ENCODE data around the gene CTCFL.

Gene CTCFL

DNA sequence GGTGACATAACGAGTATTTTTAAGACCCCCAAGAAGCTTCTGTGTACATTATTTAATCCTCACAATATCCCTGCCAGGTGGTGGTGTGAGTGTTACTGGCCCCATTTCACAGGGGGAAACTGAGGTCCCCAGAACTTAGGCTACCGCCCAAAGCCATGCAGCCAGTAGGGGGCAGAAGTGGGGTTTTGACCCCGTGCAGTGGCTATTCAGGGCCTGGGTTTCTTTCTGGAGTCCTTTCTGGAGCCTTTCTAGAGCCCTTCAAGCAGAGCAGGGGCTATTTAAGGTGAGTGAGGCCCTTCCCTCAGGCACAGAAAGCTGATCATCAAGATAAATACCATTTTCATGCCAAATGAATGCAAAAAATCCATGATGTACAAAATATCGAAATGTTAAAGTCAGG, 59.0 kb downstream of the CTCFL start:
- WGBS (ENCODE audit: insufficient coverage): 100% methylated on average over 1 of the region's 4 CpGs

GRCh38 chr20:57465486-57465885, 59.5 kb downstream of the CTCFL start:
- WGBS (ENCODE audit: insufficient coverage): 100% methylated on average over 7 of the region's 8 CpGs
- no peak overlapping the region for H3K27ac ChIP-seq (ENCODE audit: insufficient read depth in 1 of 2, low read depth in 1 of 2, low read length in 2 of 2, poor library complexity in 1 of 2, severe bottlenecking in 2 of 2)
- H3K9me3 ChIP-seq (ENCODE audit: control extremely low read depth in 1 of 5, control insufficient read depth in 4 of 5, insufficient read depth in 2 of 5, low read depth in 1 of 5, low read length in 4 of 5): no peaks in the 10 kb centered on the region
- DNase-seq: no peak
- CTCF ChIA-PET: interaction anchor here (1.0 to 1.5 kb wide), 4 partner anchors 10 to 41 kb away, joined by 3 to 4 read pairs (median 4); no protein-coding TSS in a partner anchor
- POLR2A ChIA-PET: no interaction called here
- H3K4me3 ChIP-seq (ENCODE audit: control insufficient read depth in 1 of 7, extremely low read depth in 1 of 7, insufficient read depth in 4 of 7, low read depth in 2 of 7, low read length in 6 of 7): no peak overlapping the region
- H3K27me3 ChIP-seq (replicated peaks in 2 of 5; ENCODE audit: control insufficient read depth in 4 of 5, insufficient read depth in 5 of 5, low read length in 4 of 5): no peaks in the 10 kb centered on the region
- H3K4me1 ChIP-seq (ENCODE audit: control extremely low read depth in 1 of 4, control insufficient read depth in 4 of 4, insufficient read depth in 4 of 4, low read length in 3 of 4): peaks cover 0 to 16% (median 9%) of the 10 kb centered on the region in 4 experiments
- H3K36me3 ChIP-seq (ENCODE audit: control insufficient read depth in 4 of 4, insufficient read depth in 4 of 4, low read length in 3 of 4): no peaks in the 10 kb centered on the region

More for the DNA sequence above, 59.0 kb downstream of the CTCFL start:
- Histone ChIP-seq H3K9me3 (ENCODE audit: control extremely low read depth in 1 of 5, control insufficient read depth in 4 of 5, insufficient read depth in 2 of 5, low read depth in 1 of 5, low read length in 4 of 5) (no peaks in the 10 kb centered on the region), H3K4me1 (ENCODE audit: control extremely low read depth in 1 of 4, control insufficient read depth in 4 of 4, insufficient read depth in 4 of 4, low read length in 3 of 4) (peaks cover 0 to 19% (median 10%) of the 10 kb centered on the region in 4 experiments), H3K4me3 (ENCODE audit: control insufficient read depth in 1 of 7, extremely low read depth in 1 of 7, insufficient read depth in 4 of 7, low read depth in 2 of 7, low read length in 6 of 7) (no peak overlapping the region), H3K27me3 (replicated peaks in 2 of 5; ENCODE audit: control insufficient read depth in 4 of 5, insufficient read depth in 5 of 5, low read length in 4 of 5) (no peaks in the 10 kb centered on the region), H3K36me3 (ENCODE audit: control insufficient read depth in 4 of 4, insufficient read depth in 4 of 4, low read length in 3 of 4) (no peaks in the 10 kb centered on the region), H3K27ac (ENCODE audit: insufficient read depth in 1 of 2, low read depth in 1 of 2, low read length in 2 of 2, poor library complexity in 1 of 2, severe bottlenecking in 2 of 2) (no peak overlapping the region)
- CTCF ChIA-PET: interaction anchor here (1.1 to 1.4 kb wide), 2 partner anchors 30 to 42 kb away, joined by 3 to 4 read pairs; no protein-coding TSS in a partner anchor
- POLR2A ChIA-PET: no interaction called here
- DNase-seq: no peak

DNA sequence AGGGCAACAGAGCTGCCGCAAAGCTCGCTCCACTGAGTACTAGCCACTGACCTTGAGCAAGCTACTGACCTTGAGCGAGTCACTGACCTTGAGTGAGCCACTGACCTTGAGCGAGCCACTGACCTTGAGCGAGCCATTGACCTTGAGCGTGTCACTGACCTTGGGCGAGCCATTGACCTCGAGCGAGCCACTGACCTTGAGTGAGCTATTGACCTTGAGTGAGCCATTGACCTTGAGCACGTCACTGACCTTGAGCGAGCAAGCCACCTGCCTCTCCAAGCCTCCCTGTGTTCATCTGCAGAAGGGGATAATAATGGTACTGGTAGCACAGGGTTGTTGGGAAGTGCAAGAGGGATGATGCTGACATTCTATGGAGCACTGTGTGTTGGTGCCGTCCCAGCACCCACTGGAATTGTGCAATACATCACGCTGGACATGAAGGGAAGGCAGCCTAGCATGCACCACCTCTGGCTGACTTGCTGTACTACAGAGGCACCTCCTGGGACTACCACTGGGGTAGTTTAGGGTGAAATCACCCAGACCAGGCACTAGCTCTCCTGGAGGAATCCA, 60.2 kb downstream of the CTCFL start:
- Histone ChIP-seq H3K27ac (ENCODE audit: insufficient read depth in 1 of 2, low read depth in 1 of 2, low read length in 2 of 2, poor library complexity in 1 of 2, severe bottlenecking in 2 of 2) (no peak overlapping the region), H3K4me3 (ENCODE audit: control insufficient read depth in 1 of 7, extremely low read depth in 1 of 7, insufficient read depth in 4 of 7, low read depth in 2 of 7, low read length in 6 of 7) (no peak overlapping the region), H3K4me1 (ENCODE audit: control extremely low read depth in 1 of 4, control insufficient read depth in 4 of 4, insufficient read depth in 4 of 4, low read length in 3 of 4) (peaks cover 0 to 16% (median 9%) of the 10 kb centered on the region in 4 experiments), H3K36me3 (ENCODE audit: control insufficient read depth in 4 of 4, insufficient read depth in 4 of 4, low read length in 3 of 4) (no peaks in the 10 kb centered on the region), H3K9me3 (ENCODE audit: control extremely low read depth in 1 of 5, control insufficient read depth in 4 of 5, insufficient read depth in 2 of 5, low read depth in 1 of 5, low read length in 4 of 5) (no peaks in the 10 kb centered on the region), H3K27me3 (replicated peaks in 2 of 5; ENCODE audit: control insufficient read depth in 4 of 5, insufficient read depth in 5 of 5, low read length in 4 of 5) (no peaks in the 10 kb centered on the region)
- 97% methylated on average over 13 of the region's 13 CpGs for WGBS (ENCODE audit: insufficient coverage)
- peak in 2 of 3 donors; percentile 49 to 67 for DNase-seq
- POLR2A ChIA-PET: interaction anchor here (1.2 kb wide), 1 partner anchor 61 kb away, joined by 3 read pairs; no protein-coding TSS in a partner anchor
- CTCF ChIA-PET: interaction anchor here (1.0 to 2.1 kb wide), 10 partner anchors 8 to 67 kb away, joined by 3 to 16 read pairs (median 4); no protein-coding TSS in a partner anchor

GRCh38 chr20:57462781-57463180, 62.2 kb downstream of the CTCFL start:
- Histone ChIP-seq H3K4me3 (ENCODE audit: control insufficient read depth in 1 of 7, extremely low read depth in 1 of 7, insufficient read depth in 4 of 7, low read depth in 2 of 7, low read length in 6 of 7) (no peak overlapping the region), H3K4me1 (ENCODE audit: control extremely low read depth in 1 of 4, control insufficient read depth in 4 of 4, insufficient read depth in 4 of 4, low read length in 3 of 4) (peaks cover 0 to 20% (median 9%) of the 10 kb centered on the region in 4 experiments), H3K27me3 (replicated peaks in 2 of 5; ENCODE audit: control insufficient read depth in 4 of 5, insufficient read depth in 5 of 5, low read length in 4 of 5) (no peaks in the 10 kb centered on the region), H3K9me3 (ENCODE audit: control extremely low read depth in 1 of 5, control insufficient read depth in 4 of 5, insufficient read depth in 2 of 5, low read depth in 1 of 5, low read length in 4 of 5) (no peaks in the 10 kb centered on the region), H3K27ac (ENCODE audit: insufficient read depth in 1 of 2, low read depth in 1 of 2, low read length in 2 of 2, poor library complexity in 1 of 2, severe bottlenecking in 2 of 2) (no peak overlapping the region), H3K36me3 (ENCODE audit: control insufficient read depth in 4 of 4, insufficient read depth in 4 of 4, low read length in 3 of 4) (no peaks in the 10 kb centered on the region)
- DNase-seq: no peak
- WGBS (ENCODE audit: insufficient coverage): 95% methylated on average over 8 of the region's 8 CpGs
- CTCF ChIA-PET: interaction anchor here (0.9 to 2.1 kb wide), 2 partner anchors 10 to 17 kb away, joined by 4 to 16 read pairs; no protein-coding TSS in a partner anchor
- POLR2A ChIA-PET: no interaction called here

- no peak for DNase-seq
- Histone ChIP-seq H3K36me3 (ENCODE audit: control insufficient read depth in 4 of 4, insufficient read depth in 4 of 4, low read length in 3 of 4) (no peaks in the 10 kb centered on the region), H3K9me3 (ENCODE audit: control extremely low read depth in 1 of 5, control insufficient read depth in 4 of 5, insufficient read depth in 2 of 5, low read depth in 1 of 5, low read length in 4 of 5) (no peaks in the 10 kb centered on the region), H3K4me1 (ENCODE audit: control extremely low read depth in 1 of 4, control insufficient read depth in 4 of 4, insufficient read depth in 4 of 4, low read length in 3 of 4) (peaks cover 0 to 23% (median 9%) of the 10 kb centered on the region in 4 experiments), H3K27ac (ENCODE audit: insufficient read depth in 1 of 2, low read depth in 1 of 2, low read length in 2 of 2, poor library complexity in 1 of 2, severe bottlenecking in 2 of 2) (no peak overlapping the region), H3K27me3 (replicated peaks in 2 of 5; ENCODE audit: control insufficient read depth in 4 of 5, insufficient read depth in 5 of 5, low read length in 4 of 5) (no peaks in the 10 kb centered on the region), H3K4me3 (ENCODE audit: control insufficient read depth in 1 of 7, extremely low read depth in 1 of 7, insufficient read depth in 4 of 7, low read depth in 2 of 7, low read length in 6 of 7) (no peak overlapping the region)
- ChIA-PET CTCF (no interaction called here), POLR2A (no interaction called here)
- WGBS (ENCODE audit: insufficient coverage): 94% methylated on average over 6 of the region's 7 CpGs
Observed at GRCh38 chr20:57461726-57462125, 63.2 kb downstream of the CTCFL start.

- CTCF ChIA-PET: interaction anchor here (1.0 kb wide), 1 partner anchor 9 kb away, joined by 3 read pairs; no protein-coding TSS in a partner anchor
- no peak overlapping the region for H3K27ac ChIP-seq (ENCODE audit: insufficient read depth in 1 of 2, low read depth in 1 of 2, low read length in 2 of 2, poor library complexity in 1 of 2, severe bottlenecking in 2 of 2)
Observed at GRCh38 chr20:57460781-57461465, 64.0 kb downstream of the CTCFL start.

GRCh38 chr20:57459897-57460296, 65.0 kb downstream of the CTCFL start:
- Histone ChIP-seq H3K27ac (ENCODE audit: insufficient read depth in 1 of 2, low read depth in 1 of 2, low read length in 2 of 2, poor library complexity in 1 of 2, severe bottlenecking in 2 of 2) (no peak overlapping the region), H3K9me3 (ENCODE audit: control extremely low read depth in 1 of 5, control insufficient read depth in 4 of 5, insufficient read depth in 2 of 5, low read depth in 1 of 5, low read length in 4 of 5) (no peaks in the 10 kb centered on the region), H3K4me1 (ENCODE audit: control extremely low read depth in 1 of 4, control insufficient read depth in 4 of 4, insufficient read depth in 4 of 4, low read length in 3 of 4) (peaks cover 0 to 23% (median 9%) of the 10 kb centered on the region in 4 experiments), H3K4me3 (ENCODE audit: control insufficient read depth in 1 of 7, extremely low read depth in 1 of 7, insufficient read depth in 4 of 7, low read depth in 2 of 7, low read length in 6 of 7) (no peak overlapping the region), H3K36me3 (ENCODE audit: control insufficient read depth in 4 of 4, insufficient read depth in 4 of 4, low read length in 3 of 4) (no peaks in the 10 kb centered on the region), H3K27me3 (replicated peaks in 2 of 5; ENCODE audit: control insufficient read depth in 4 of 5, insufficient read depth in 5 of 5, low read length in 4 of 5) (no peaks in the 10 kb centered on the region)
- DNase-seq: no peak
- ChIA-PET CTCF (interaction anchor here (0.9 to 2.0 kb wide), 2 partner anchors 13 to 30 kb away, joined by 4 to 6 read pairs; no protein-coding TSS in a partner anchor), POLR2A (no interaction called here)
- WGBS (ENCODE audit: insufficient coverage): 99% methylated on average over 5 of the region's 5 CpGs

More at GRCh38 chr20:57460781-57461465, 64.0 kb downstream of the CTCFL start:
- POLR2A ChIA-PET: interaction anchor here (0.7 kb wide), 1 partner anchor 746 kb away, joined by 3 read pairs; no protein-coding TSS in a partner anchor
- Histone ChIP-seq H3K9me3 (ENCODE audit: control extremely low read depth in 1 of 5, control insufficient read depth in 4 of 5, insufficient read depth in 2 of 5, low read depth in 1 of 5, low read length in 4 of 5) (no peaks in the 10 kb centered on the region), H3K27me3 (replicated peaks in 2 of 5; ENCODE audit: control insufficient read depth in 4 of 5, insufficient read depth in 5 of 5, low read length in 4 of 5) (no peaks in the 10 kb centered on the region), H3K36me3 (ENCODE audit: control insufficient read depth in 4 of 4, insufficient read depth in 4 of 4, low read length in 3 of 4) (no peaks in the 10 kb centered on the region), H3K4me1 (ENCODE audit: control extremely low read depth in 1 of 4, control insufficient read depth in 4 of 4, insufficient read depth in 4 of 4, low read length in 3 of 4) (peaks cover 0 to 23% (median 9%) of the 10 kb centered on the region in 4 experiments), H3K4me3 (ENCODE audit: control insufficient read depth in 1 of 7, extremely low read depth in 1 of 7, insufficient read depth in 4 of 7, low read depth in 2 of 7, low read length in 6 of 7) (no peak overlapping the region)
- WGBS (ENCODE audit: insufficient coverage): 97% methylated on average over 14 of the region's 15 CpGs
- DNase-seq: no peak
